ENCODE measurements around the gene MRPL20.

GRCh38 chr1:1430992-1431844 is 24.1 kb upstream of the MRPL20 start:
- TF ChIP-seq, protein P1, sequence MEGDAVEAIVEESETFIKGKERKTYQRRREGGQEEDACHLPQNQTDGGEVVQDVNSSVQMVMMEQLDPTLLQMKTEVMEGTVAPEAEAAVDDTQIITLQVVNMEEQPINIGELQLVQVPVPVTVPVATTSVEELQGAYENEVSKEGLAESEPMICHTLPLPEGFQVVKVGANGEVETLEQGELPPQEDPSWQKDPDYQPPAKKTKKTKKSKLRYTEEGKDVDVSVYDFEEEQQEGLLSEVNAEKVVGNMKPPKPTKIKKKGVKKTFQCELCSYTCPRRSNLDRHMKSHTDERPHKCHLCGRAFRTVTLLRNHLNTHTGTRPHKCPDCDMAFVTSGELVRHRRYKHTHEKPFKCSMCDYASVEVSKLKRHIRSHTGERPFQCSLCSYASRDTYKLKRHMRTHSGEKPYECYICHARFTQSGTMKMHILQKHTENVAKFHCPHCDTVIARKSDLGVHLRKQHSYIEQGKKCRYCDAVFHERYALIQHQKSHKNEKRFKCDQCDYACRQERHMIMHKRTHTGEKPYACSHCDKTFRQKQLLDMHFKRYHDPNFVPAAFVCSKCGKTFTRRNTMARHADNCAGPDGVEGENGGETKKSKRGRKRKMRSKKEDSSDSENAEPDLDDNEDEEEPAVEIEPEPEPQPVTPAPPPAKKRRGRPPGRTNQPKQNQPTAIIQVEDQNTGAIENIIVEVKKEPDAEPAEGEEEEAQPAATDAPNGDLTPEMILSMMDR (IDR thresholded peaks at IDR 0.05), result no peak
- TF ChIP-seq POLR2A (IDR thresholded peaks at IDR 0.05), result no peak
